IPS-NIHi11 (cell line): ENCODE results near the gene CLTC.

Experiments
- DNase-seq: peaks from one replicate; pipeline ENCODE4 v3.0.0; 2012; ENCODE audit warnings: mixed read lengths, low spot score

The CLTC gene

GRCh38 chr17:59727817-59728533 is 108.3 kb downstream of the CLTC start:
- no peak for DNase-seq

DNA sequence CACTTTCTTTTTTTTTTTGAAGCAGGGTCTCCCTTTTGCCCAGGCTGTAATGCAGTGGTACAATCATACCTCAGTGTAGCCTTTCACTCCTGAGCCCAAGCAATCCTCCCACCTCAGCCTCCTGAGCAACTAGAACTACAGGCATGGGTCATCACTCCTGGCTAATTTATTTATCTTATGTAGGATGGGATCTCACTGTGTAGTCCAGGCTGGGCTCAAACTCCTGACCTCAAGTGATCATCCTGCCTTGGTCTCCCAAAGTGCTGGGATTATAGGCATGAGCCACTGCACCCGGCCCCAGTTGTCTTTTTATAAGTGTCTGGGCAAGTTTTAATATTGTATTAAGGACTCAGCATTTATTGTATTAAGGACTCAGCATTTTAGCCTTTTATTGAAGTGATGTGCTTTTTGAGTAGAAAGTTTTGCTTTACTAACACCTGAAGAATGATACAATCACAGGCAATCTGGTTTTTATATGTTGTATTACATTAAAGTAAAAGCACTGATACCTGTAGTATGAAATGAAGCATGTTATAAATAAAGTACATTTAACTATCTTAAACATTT is 110.7 kb downstream of the CLTC start:
- DNase-seq, result no peak

- DNase-seq, result no peak
Measured at GRCh38 chr17:59733697-59734096, 114.0 kb downstream of the CLTC start.

DNA sequence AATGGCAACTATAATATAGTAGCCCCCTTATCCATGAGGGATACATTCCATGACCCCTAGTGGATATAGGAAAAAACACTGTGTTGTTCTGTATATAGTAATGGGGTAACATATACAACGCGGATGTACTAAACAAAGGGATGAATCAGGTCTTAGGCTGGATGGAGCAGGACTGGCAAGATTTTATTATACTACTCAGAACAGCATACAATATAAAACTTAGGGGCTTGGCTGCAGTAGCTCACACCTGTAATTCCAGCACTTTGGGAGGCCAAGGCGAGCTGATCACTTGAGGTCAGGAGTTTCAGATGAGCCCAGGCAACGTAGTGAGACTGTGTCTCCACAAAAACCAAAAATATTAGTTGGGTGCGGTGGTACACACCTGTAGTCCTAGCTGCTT is 114.5 kb downstream of the CLTC start:
- DNase-seq, result no peak

GRCh38 chr17:59737324-59737723 is 117.6 kb downstream of the CLTC start:
- DNase-seq, result no peak

- DNase-seq, result no peak
Measured at GRCh38 chr17:59743842-59744241, 124.1 kb downstream of the CLTC start.

GRCh38 chr17:59745040-59745439 is 125.3 kb downstream of the CLTC start:
- no peak for DNase-seq
